ENCODE measurements around the gene IL1A. TPM values are rescaled to one million over a fixed set of nuclear protein-coding genes. Genes with fewer than 3 reads are reported as not detected.

IL1A gene
- total and polyA plus RNA-seq, 2 donors from 2014 or later: 0.13 TPM; not detected in 1

DNA sequence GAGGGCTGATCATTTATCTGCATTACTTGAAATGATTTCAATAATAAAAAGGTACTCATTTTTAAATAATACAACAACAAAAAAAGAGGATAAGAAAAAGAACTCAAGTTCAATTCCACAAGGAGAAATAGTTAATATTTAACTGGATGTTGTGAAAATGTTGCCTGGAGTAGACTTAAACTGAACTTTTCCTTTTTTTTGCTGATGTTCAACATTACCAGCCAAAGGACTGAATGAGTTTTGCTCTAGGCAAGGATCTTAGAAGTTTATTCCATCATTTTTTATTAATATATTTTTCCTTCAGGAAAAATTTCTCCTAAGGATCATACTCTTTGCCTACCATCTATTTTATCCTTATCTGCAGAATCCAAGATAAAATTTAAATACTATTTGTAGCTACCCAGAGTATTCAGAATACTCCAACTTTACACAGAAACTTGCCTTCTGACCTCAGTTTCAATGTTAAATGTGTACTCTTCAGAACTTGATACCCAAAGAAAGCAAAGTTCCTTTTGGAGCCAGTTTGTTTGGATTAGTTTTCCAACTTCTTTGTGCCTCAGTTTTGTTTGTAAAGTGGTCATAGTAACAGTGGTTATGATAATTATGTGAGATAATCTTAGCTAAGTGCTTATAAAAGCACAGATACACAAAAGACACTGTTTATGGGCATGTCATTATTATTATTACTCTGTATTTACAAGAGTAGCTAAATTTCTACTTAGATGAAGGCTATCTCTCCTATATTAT, 32.7 kb downstream of the IL1A start:
- Histone ChIP-seq H3K9me3 (ENCODE audit: control insufficient read depth in 2 of 3, insufficient read depth in 1 of 3, low read length in 3 of 3) (no peaks in the 10 kb centered on the region), H3K4me3 (ENCODE audit: low read length in 3 of 3) (no peak overlapping the region), H3K4me1 (ENCODE audit: control insufficient read depth in 2 of 3, insufficient read depth in 2 of 3, low read depth in 1 of 3, low read length in 3 of 3) (peaks cover 0 to 7% (median 0%) of the 10 kb centered on the region in 3 donors), H3K27me3 (ENCODE audit: control insufficient read depth, insufficient read depth, low read length) (no peaks in the 10 kb centered on the region), H3K36me3 (ENCODE audit: control insufficient read depth in 2 of 3, insufficient read depth in 3 of 3, low read length in 3 of 3) (no peaks in the 10 kb centered on the region), H3K27ac (ENCODE audit: low read depth in 2 of 2, low read length in 2 of 2) (no peak overlapping the region), H3K9ac (ENCODE audit: low read length in 3 of 3) (no peak overlapping the region)
- intact Hi-C loops (cut with DNase I): no loop called here
- FAIRE-seq (peak; percentile 38), DNase-seq (no peak)
- TF ChIP-seq CTCF (IDR thresholded peaks at IDR 0.05; ENCODE audit: borderline replicate concordance, extremely low read depth, insufficient read depth): no peak

DNA sequence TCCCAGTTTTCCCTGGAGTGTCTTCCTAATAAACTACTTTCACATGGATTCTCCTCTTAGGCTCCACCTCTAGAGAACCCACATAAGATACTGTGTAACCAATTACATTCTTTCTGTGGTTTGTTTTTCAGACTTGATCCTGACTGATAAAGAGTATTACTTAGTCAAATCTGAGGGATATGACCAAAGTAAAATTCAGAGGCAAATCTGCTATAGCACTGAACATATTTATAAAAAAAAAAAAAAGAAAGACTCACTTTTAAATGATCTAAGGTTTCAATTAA, 33.8 kb downstream of the IL1A start:
- no peak for DNase-seq
- intact Hi-C loops (cut with DNase I): no loop called here
- no peaks in the 10 kb centered on the region for H3K27me3 ChIP-seq (ENCODE audit: control insufficient read depth, insufficient read depth, low read length)
- no peaks in the 10 kb centered on the region for H3K36me3 ChIP-seq (ENCODE audit: control insufficient read depth in 2 of 3, insufficient read depth in 3 of 3, low read length in 3 of 3)
- H3K9ac ChIP-seq (ENCODE audit: low read length in 3 of 3): no peak overlapping the region
- no peaks in the 10 kb centered on the region for H3K9me3 ChIP-seq (ENCODE audit: control insufficient read depth in 2 of 3, insufficient read depth in 1 of 3, low read length in 3 of 3)
- H3K27ac ChIP-seq (ENCODE audit: low read depth in 2 of 2, low read length in 2 of 2): no peak overlapping the region
- TF ChIP-seq CTCF (IDR thresholded peaks at IDR 0.05; ENCODE audit: borderline replicate concordance, extremely low read depth, insufficient read depth): no peak
- FAIRE-seq: no peak
- no peak overlapping the region for H3K4me3 ChIP-seq (ENCODE audit: low read length in 3 of 3)
- H3K4me1 ChIP-seq (ENCODE audit: control insufficient read depth in 2 of 3, insufficient read depth in 2 of 3, low read depth in 1 of 3, low read length in 3 of 3): peaks cover 0 to 3% (median 0%) of the 10 kb centered on the region in 3 donors

DNA sequence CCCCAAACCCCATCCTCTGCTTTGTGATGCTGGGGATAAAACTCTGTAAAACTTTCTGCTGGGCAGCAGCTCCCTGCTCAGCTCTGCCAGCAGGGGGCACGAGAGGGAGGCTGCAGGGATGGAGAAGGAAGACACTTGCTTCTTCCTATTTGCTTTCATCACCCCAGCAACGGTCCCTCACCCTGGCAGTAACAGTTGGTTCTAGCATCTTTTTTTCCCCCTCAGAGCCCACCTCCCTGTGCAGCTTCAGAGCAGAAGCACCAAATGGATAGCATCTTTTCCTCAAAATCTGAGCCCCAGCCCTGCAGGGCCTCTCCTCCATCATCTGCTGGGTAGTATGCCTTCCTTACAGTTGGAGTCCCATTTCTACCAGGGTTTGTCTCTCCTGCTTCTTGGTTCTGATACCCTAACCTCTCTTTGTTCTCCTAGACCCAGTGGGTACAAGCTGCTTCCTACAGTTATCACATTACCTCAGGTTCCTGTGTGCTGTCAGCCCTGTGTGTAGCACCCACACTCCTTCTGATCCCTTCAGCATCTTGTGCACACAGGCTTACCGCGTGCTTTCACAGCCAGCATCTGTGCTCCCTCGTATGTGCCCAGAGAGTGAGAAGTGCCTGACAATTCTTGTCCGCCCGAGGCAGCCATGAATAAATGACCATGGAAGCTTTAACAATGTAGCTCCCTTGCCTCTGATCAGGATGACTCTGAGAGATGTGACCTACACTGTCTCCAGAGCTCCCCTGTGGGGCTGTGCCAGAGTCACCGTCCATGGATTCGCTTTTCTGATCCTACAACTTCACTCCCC, 34.3 kb downstream of the IL1A start:
- no peaks in the 10 kb centered on the region for H3K27me3 ChIP-seq (ENCODE audit: control insufficient read depth, insufficient read depth, low read length)
- peaks cover 0 to 3% (median 0%) of the 10 kb centered on the region in 3 donors for H3K4me1 ChIP-seq (ENCODE audit: control insufficient read depth in 2 of 3, insufficient read depth in 2 of 3, low read depth in 1 of 3, low read length in 3 of 3)
- DNase-seq (peak; percentile 75 to 87 (median 81)), FAIRE-seq (no peak)
- H3K36me3 ChIP-seq (ENCODE audit: control insufficient read depth in 2 of 3, insufficient read depth in 3 of 3, low read length in 3 of 3): no peaks in the 10 kb centered on the region
- no peaks in the 10 kb centered on the region for H3K9me3 ChIP-seq (ENCODE audit: control insufficient read depth in 2 of 3, insufficient read depth in 1 of 3, low read length in 3 of 3)
- no peak overlapping the region for H3K27ac ChIP-seq (ENCODE audit: low read depth in 2 of 2, low read length in 2 of 2)
- intact Hi-C loops (cut with DNase I): loop anchor here (10.0 kb wide), 1 partner anchor 195 kb away; no protein-coding TSS in a partner anchor
- no peak overlapping the region for H3K9ac ChIP-seq (ENCODE audit: low read length in 3 of 3)
- H3K4me3 ChIP-seq (ENCODE audit: low read length in 3 of 3): no peak overlapping the region
- TF ChIP-seq CTCF (IDR thresholded peaks at IDR 0.05; ENCODE audit: borderline replicate concordance, extremely low read depth, insufficient read depth): peak; percentile 86

All from kidney (tissue), 14 donors.